B cell (primary cell): ENCODE results near the gene RASGEF1C. TPM values are rescaled to one million over a fixed set of nuclear protein-coding genes. Genes with fewer than 3 reads are reported as not detected.

Source experiments
- ATAC-seq: fragments of 200-7000 bp; cut with Tn5 transposase; one replicate; pipeline ENCODE4 v1.10.0; 2021; ENCODE audit warnings: low read depth, mild to moderate bottlenecking, moderate number of reproducible peaks, moderate library complexity
- CTCF ChIA-PET: fragments of 350-600 bp; sonication (Branson Sonifier 250); formaldehyde crosslinking; loops from one replicate; lab custom pipeline; 2021; ENCODE audit warnings: antibody characterized with exemption, inconsistent platforms; lab: Charles Lee
- POLR2A ChIA-PET: fragments of 350-600 bp; sonication (Branson Sonifier 250); formaldehyde crosslinking; loops from one replicate; lab custom pipeline; 2021; ENCODE audit warnings: antibody characterized with exemption; lab: Charles Lee
- DNase-seq: peaks from one replicate; pipeline ENCODE4 v3.0.0; 2013
- H2AFZ ChIP-seq: 2 replicates; pipeline ENCODE4 v1.6.1; 2012; ENCODE audit warnings: mild to moderate bottlenecking, low read depth, low read length; ENCODE audit not compliant: insufficient read depth, poor library complexity, severe bottlenecking
- H3K27ac ChIP-seq, 2 donors: 1 replicate in 1 of 2; 2 replicates in 1 of 2; pipeline ENCODE4 v1.5.1; 2012 to 2013; ENCODE audit warnings: low read length in 2 of 2, mild to moderate bottlenecking in 2 of 2, moderate library complexity in 1 of 2
- H3K27me3 ChIP-seq, 4 experiments: fragments of 200-600 bp in 1 of 4; sonication (generic) in 1 of 4; replicated peaks in 1 of 4; 1 replicate in 2 of 4; 2 replicates in 2 of 4; pipeline versions ENCODE4 v1.6.1 to v1.7.0; 2013 to 2016; ENCODE audit warnings: low read length in 3 of 4, mild to moderate bottlenecking in 2 of 4, mixed read lengths in 1 of 4, moderate library complexity in 1 of 4; ENCODE audit not compliant: insufficient read depth in 4 of 4, control insufficient read depth in 3 of 4; ENCODE audit errors: control extremely low read depth in 1 of 4
- H3K36me3 ChIP-seq, 2 experiments: replicated peaks in 1 of 2; 1 replicate in 1 of 2; 2 replicates in 1 of 2; pipeline versions ENCODE4 v1.6.1 to v1.7.1; 2013; ENCODE audit warnings: low read length in 1 of 2; ENCODE audit not compliant: insufficient read depth in 2 of 2, control insufficient read depth in 1 of 2; ENCODE audit errors: control extremely low read depth in 1 of 2, extremely low read depth in 1 of 2
- H3K4me1 ChIP-seq, 2 donors: fragments of 200-600 bp in 1 of 2; sonication (generic) in 1 of 2; 1 replicate in 1 of 2; 2 replicates in 1 of 2; pipeline versions ENCODE4 v1.5.1 to v1.6.1; 2013 to 2017; ENCODE audit warnings: low read length in 2 of 2; ENCODE audit not compliant: control insufficient read depth in 2 of 2, insufficient read depth in 2 of 2
- H3K4me2 ChIP-seq: replicated peaks from 2 replicates; pipeline ENCODE3; 2012; ENCODE audit warnings: mild to moderate bottlenecking, low read depth, low read length; ENCODE audit not compliant: poor library complexity, severe bottlenecking
- H3K4me3 ChIP-seq, 5 experiments: fragments of 200-600 bp in 1 of 5; sonication (generic) in 1 of 5; 1 replicate in 3 of 5; 2 replicates in 2 of 5; pipeline versions ENCODE4 v1.5.1 to v1.7.0; 2011 to 2016; ENCODE audit warnings: low read length in 4 of 5, mild to moderate bottlenecking in 4 of 5, low read depth in 2 of 5, control low read depth in 1 of 5, moderate library complexity in 1 of 5; ENCODE audit not compliant: insufficient read depth in 1 of 5; ENCODE audit errors: control extremely low read depth in 1 of 5, extremely low read depth in 1 of 5
- H3K79me2 ChIP-seq: fragments of 200-600 bp; sonication (generic); one replicate; pipeline ENCODE4 v1.6.0; 2016; ENCODE audit warnings: low read length; ENCODE audit not compliant: control insufficient read depth, insufficient read depth
- H3K9ac ChIP-seq: fragments of 200-600 bp; sonication (generic); 2 replicates; pipeline ENCODE4 v1.6.1; 2017; ENCODE audit warnings: mild to moderate bottlenecking, low read length, moderate library complexity
- H3K9me3 ChIP-seq, 3 donors: one replicate each; pipeline versions ENCODE4 v1.6.1 to v1.7.1; 2013; ENCODE audit warnings: low read length in 2 of 3; ENCODE audit not compliant: control insufficient read depth in 2 of 3, insufficient read depth in 1 of 3; ENCODE audit errors: control extremely low read depth in 1 of 3
- H4K20me1 ChIP-seq: 2 replicates; pipeline ENCODE4 v1.6.0; 2012; ENCODE audit warnings: mild to moderate bottlenecking, low read length; ENCODE audit not compliant: insufficient read depth, control insufficient read depth, poor library complexity, severe bottlenecking
- H3K27ac Mint-ChIP-seq: one replicate; pipeline ENCODE4 v1.8.0; 2021; ENCODE audit warnings: mixed read lengths
- H3K27me3 Mint-ChIP-seq: one replicate; pipeline ENCODE4 v1.8.0; 2021; ENCODE audit warnings: mixed read lengths
- H3K4me1 Mint-ChIP-seq: one replicate; pipeline ENCODE4 v1.8.0; 2021; ENCODE audit warnings: mixed read lengths
- H3K4me3 Mint-ChIP-seq: one replicate; pipeline ENCODE4 v1.8.0; 2021; ENCODE audit warnings: mixed read lengths
- H3K9me3 Mint-ChIP-seq: one replicate; pipeline ENCODE4 v1.8.0; 2022; ENCODE audit warnings: mixed read lengths; ENCODE audit not compliant: insufficient read depth
- CTCF ChIP-seq: fragments of 200-600 bp; IDR thresholded peaks from one replicate; pipeline ENCODE4 v1.8.0; 2022; ENCODE audit warnings: antibody characterized with exemption, mild to moderate bottlenecking
- EZH2 ChIP-seq: IDR thresholded peaks from 2 replicates; pipeline ENCODE4 v1.6.1; 2012; ENCODE audit warnings: borderline replicate concordance, low read depth, mild to moderate bottlenecking, moderate library complexity, low read length; ENCODE audit not compliant: insufficient read depth, poor library complexity, severe bottlenecking
- WGBS: methylation state at CpG from one replicate; pipeline ENCODE4 v1.1.5; 2013; ENCODE audit warnings: missing lambda C conversion rate; ENCODE audit not compliant: insufficient coverage; 5-methylcytosine and 5-hydroxymethylcytosine counted together
- intact Hi-C: fragments of 100-400 bp; cut with micrococcal nuclease; formaldehyde crosslinking; loops from one replicate; pipeline ENCODE4 v1.10.0; 2022
- polyA plus RNA-seq: library from polyadenylated mRNA; depleted of rRNA; stranded (reverse); fragments of >200 nt; gene quantifications from 2 replicates; pipeline ENCODE4 v1.2.3, GENCODE V29; 2012
- total RNA-seq, 2 donors: library from RNA; stranded (reverse); fragments of 120-200 nt in 1 of 2; gene quantifications; 1 replicate in 1 of 2; 2 replicates in 1 of 2; pipeline versions ENCODE4 v1.2.3 to v1.2.4, GENCODE V29; 2013 to 2022

Gene RASGEF1C
- total and polyA plus RNA-seq, 2 donors (not counting 1 experiment from before 2014, with no cell fraction given) = not detected

- Mint-ChIP-seq H3K27me3 (no peaks in the 10 kb centered on the region), H3K27ac (no peak overlapping the region), H3K9me3 (no peaks in the 10 kb centered on the region), H3K4me1 (no peaks in the 10 kb centered on the region), H3K4me3 (no peak overlapping the region)
- Histone ChIP-seq H2AFZ (no peak overlapping the region), H3K36me3 (no peaks in the 10 kb centered on the region), H3K9me3 (no peaks in the 10 kb centered on the region), H3K4me1 (no peaks in the 10 kb centered on the region), H3K27ac (no peak overlapping the region), H3K9ac (no peak overlapping the region), H3K4me3 (no peak overlapping the region), H3K79me2 (no peaks in the 10 kb centered on the region), H3K27me3 (no peaks in the 10 kb centered on the region), H3K4me2 (no peak overlapping the region), H4K20me1 (no peaks in the 10 kb centered on the region)
- CTCF ChIA-PET = no interaction called here
- ATAC-seq (no peak), DNase-seq (no peak)
- intact Hi-C loops = no loop called here
- WGBS = 96% methylated on average over 11 of the region's 14 CpGs
- POLR2A ChIA-PET = no interaction called here
- TF ChIP-seq EZH2 (no peak), CTCF (no peak)
These were observed 93.5 kb downstream of the RASGEF1C start for GRCh38 chr5:180115326-180116076.

GRCh38 chr5:180114304-180115003 is 94.6 kb downstream of the RASGEF1C start:
- Histone ChIP-seq H3K4me3 (no peak overlapping the region), H4K20me1 (no peaks in the 10 kb centered on the region)

More at GRCh38 chr5:180114304-180115003, 94.6 kb downstream of the RASGEF1C start:
- WGBS = 93% methylated on average over 20 of the region's 23 CpGs
- TF ChIP-seq CTCF (no peak), EZH2 (no peak)
- Mint-ChIP-seq H3K4me3 (no peak overlapping the region), H3K27ac (no peak overlapping the region), H3K9me3 (no peaks in the 10 kb centered on the region), H3K4me1 (no peaks in the 10 kb centered on the region), H3K27me3 (no peaks in the 10 kb centered on the region)
- no peak overlapping the region for H3K27ac ChIP-seq
- H3K4me2 ChIP-seq = no peak overlapping the region
- no peaks in the 10 kb centered on the region for H3K79me2 ChIP-seq
- no peaks in the 10 kb centered on the region for H3K27me3 ChIP-seq
- DNase-seq (no peak), ATAC-seq (no peak)
- no peaks in the 10 kb centered on the region for H3K36me3 ChIP-seq
- ChIA-PET CTCF (no interaction called here), POLR2A (no interaction called here)
- intact Hi-C loops = no loop called here
- no peak overlapping the region for H3K9ac ChIP-seq
- no peaks in the 10 kb centered on the region for H3K9me3 ChIP-seq
- H2AFZ ChIP-seq = no peak overlapping the region
- H3K4me1 ChIP-seq = no peaks in the 10 kb centered on the region
